Activated T-cell treated with anti-CD3 and anti-CD28 coated beads for 4 hours (primary cell): ENCODE results near the gene KERA.

Experiments used
- DNase-seq: peaks from one replicate; pipeline ENCODE4 v3.0.0-alpha.2; 2020

The KERA gene

DNA sequence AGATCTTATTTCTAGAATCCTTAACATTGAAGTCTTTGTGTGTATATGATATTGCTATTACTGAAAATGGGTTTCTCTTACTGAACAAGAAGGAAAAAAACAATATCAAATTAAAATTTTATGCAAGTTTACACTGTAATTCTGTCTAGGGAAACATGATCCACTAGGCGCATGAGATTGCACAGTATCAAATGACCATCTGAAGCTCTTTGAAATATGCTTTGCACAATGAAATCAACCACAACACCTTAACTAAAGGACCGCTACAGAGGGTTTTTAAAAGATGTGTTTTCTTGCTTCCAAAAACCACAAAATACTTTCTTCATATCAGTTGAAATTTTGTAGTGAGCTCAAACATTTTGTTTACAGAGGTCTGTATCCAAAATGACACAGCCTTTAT is 15.1 kb upstream of the KERA start:
- DNase-seq, result no peak

DNA sequence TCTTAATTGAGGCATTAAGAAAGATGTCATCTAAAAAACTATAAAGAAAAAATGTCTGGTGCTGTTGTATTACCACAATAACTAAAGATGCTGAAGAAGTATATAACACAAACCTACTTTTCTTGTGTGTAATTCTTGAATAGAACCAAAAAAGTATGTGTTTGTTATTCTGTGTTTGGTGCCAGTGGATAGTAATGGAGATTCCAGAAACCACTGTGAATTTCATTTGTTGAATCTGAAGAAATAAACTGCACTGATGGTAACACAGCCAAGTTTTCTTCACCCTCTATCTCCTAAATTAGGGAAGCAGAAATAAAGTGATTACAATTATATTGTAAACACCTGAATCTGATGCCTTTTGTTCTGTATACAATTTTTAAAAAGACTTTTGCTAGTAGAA is 13.1 kb upstream of the KERA start:
- DNase-seq, result no peak

DNA sequence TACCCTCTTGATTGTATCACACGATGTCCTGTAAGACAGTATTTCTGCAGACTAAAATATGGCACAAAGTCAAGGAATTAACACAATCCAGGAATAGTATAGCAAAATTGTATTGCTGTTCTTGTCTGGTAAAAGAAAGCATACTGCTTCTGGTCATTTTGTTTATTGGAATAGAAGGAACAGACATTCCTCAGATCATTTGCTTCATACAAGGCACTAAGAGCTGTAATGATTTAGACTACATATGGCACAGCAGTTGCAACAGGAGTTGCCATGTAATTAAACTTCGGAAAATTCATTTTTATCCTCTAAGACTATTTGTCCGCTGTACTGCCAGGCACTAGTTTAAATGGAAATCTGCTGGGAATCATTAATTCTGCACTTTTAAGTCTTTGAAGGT is 7.6 kb upstream of the KERA start:
- no peak for DNase-seq

DNA sequence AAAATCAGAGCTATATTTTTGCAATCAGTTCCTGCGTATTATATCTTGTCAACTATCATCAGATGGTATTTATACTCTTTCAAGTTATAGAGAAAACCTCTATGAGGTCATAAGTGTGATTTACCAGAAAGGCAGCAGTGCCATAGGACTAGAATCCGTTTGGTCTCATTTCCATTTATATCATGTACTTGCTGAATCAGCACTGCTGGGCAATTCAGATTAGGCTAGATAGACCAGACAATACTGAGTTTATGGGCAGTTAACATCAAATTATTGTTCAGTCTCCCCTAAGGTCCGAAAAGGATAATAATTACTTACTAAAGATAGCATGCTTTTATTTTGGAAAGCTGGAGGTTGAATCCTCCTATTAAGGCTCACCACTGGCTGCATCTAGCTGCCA is 6.8 kb upstream of the KERA start:
- no peak for DNase-seq

DNA sequence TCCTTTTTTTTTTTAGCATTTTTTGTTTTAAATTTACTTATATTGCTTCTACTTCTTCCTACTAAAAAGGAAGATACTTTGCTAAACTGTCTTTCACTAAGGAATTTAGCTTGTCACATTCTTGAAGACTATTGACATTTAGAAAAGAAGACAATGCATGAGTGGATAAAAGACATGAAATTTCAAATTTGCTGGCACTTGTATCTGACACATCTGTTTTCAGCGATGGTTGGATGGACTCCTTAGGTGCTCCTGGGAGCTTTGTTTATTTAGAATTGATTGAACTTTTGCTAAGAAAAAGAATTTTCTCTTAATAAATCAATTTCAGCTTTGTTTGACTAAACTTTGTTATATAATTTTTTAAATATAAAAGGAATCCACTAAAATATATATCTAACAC is 3.3 kb upstream of the KERA start:
- no peak for DNase-seq

DNA sequence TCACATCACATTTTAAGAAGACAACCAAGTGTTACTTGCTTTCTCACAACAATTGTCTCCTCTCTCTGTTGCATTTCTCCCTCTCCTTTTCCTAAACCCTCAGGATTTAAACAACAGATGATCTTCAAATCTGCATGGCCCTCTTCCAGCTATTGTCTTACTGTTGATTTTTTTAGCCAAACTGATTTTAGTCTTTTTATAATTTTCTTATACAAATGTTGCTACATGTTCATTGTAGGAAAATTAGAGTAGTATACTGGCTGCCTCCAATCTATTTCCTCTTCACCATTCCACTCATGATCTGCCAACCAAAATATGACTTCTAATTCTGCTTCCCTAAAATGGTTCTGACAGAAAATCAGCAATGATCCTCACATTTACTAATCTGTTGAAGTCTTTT is 1.4 kb upstream of the KERA start:
- DNase-seq, result no peak

DNA sequence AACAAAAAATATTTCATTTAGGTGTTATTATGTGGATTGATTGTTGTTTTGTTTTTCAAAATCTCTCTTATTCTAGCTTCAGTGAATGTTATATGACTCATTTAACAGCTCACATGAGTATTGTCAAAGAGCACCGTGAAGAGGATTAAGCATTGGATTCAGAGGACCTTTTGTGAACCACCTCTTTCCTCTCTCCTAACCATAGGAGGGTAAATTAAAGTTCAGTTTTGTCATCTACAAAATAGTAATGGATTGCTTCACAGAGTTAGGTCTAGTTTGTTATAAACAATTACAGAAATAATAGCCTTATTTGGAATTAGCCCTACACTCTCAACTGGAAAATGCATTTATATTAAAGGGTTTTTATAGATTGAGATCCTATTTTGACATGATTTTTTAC is 962 bp upstream of the KERA start:
- no peak for DNase-seq

DNA sequence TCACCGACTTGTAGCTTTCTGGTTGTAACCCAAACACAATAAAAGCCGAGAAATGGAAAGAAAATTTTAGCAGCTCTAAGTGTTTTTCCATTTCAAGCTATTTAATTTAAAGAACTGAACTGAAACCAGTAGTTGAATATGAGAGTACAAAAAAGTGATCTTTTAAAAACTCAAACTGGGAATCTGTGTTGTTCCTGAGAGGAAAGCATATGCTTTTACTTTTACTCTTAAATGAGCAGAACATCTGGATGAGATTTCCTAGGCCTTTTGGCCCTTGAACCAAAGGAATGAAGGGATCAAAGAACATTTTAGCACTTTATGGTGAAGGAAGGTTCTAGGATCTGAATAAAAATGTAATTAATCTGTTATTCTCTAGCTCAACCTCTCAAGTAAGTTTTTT is 1.3 kb downstream of the KERA start:
- DNase-seq, result no peak

DNA sequence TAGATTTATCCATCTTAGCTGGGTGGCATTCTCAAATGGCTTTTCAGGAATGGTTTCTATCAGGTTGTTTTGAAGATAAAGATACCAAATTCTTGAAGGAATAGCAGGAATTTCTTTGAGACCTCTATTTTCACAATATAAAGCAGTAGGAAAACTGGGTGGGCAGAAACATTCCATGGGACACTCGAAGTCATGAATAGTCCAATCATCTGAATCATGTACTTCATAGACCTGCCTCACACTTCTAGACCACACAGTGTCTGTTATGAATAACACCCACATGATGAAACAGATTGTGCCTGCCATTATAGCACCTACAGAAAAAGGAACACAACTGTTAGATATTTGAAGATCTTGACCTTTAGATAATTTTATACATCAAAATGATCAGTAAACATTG is 1.8 kb downstream of the KERA start:
- no peak for DNase-seq

DNA sequence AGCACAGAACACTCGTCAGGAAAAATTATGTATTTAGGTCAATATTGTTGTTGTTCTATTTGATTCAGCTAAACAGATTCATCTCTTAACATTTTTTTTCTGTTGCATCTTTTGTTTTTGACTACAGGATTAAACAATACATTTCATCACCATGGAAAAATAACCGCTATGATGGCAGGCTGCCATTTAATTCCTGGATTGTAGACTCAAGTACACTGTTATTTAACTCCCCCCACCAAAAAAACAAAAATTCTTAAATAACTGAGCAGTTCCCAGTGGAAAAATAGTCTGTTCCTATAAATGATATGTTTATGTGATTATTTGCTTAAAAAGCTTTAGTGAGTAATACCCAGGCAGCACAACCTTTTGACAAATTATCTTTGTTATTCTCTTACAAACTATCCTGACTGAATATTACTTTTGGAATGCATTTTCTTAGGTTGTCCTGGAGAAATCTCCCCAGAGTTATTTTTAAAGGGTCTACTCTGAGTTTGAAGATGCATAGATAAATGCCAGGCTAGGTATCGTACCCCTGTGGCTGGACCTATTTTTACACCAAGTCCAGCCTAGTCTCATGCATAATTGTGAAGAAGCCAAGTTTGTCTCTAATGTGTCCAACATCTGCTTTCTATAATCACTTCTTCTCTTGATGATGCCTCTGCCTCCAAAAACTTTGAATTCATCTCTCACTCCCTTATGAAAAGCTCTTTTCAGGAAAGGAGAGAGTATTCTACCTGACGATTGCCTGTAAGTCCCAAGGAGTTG is 3.7 kb downstream of the KERA start:
- DNase-seq, result no peak

DNA sequence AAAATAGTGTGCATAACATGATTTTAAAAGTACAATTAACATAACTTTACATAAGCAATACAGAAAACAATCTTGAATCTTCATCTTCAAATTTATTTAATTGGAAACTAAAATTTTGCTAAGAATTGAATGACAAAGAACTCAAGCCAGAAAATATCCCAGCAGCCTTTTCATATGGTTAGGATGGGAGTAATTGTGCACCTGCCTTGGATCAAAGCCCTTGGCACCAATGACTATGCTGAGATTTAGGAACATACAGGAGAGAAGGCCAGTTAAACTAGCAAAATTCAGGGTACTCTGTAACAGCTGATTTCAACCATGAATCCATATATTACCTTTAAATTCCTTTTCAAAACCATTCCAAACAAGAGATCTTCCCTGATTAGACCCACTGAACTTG is 5.8 kb downstream of the KERA start:
- DNase-seq, result no peak

DNA sequence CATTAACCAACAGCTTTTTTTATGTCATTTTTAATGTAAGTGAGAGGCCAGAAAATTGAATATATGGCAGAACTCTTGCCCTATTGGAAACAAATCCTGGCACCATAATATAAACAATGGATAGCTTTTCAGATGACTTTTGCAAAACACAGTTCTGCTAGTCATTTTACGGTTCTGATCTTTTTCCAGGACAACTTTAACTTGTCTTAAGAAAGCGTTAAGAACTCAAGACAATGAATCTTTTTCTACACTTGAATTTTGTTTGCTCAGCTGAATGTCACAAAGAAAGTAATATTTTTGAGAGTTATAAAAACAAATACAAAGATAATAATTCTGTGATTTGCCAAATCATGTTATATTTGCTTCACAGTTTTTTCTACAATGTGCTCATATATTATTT is 13.2 kb downstream of the KERA start:
- no peak for DNase-seq

DNA sequence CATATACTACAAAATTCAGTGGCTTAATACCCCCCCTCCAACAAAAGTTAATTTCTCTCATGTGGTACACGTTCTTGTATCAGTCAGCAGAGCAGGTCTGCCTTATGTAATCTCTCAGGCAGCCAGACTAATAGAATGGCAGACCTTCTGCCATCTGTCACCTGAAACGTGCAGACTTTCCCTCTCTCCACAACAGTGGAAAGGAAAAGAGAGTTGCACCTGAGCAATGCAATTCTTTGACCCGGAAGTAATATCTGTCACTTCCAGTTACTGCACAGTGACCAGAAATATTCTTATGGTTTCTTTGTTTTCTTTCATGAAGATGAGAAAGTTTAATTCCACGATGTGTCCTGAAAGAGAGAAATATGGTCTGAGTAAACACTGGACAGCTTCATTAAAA is 14.4 kb downstream of the KERA start:
- no peak for DNase-seq

DNA sequence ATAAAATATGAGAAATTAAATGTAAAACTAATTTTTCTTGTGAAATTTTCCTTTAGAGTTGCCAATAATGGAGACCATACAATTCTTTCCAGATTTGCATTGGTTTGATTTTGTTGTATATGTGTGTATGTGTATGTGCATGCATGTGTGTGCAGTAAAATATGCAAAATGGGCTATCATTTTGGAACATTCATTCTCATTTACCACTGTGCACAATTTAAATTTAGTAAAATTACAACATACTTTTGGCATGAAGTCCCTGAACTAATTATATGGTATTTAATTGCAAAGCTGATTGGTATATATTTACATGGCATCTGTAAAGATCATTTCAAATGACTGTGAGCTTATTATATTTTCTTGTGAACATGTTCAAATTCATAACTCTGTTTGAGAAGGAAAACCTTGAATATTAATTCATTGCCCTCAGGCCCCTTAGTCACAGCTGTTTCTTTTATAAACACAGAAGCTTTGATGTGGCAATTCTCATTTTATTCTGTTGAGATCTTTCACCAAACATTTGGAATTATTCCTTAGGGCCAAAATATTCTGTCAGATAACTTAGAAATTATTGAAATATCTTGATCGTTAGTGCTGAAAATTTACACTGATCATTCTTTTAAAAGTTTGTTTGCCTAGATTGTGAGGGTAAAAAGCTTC is 17.6 kb downstream of the KERA start:
- no peak for DNase-seq

DNA sequence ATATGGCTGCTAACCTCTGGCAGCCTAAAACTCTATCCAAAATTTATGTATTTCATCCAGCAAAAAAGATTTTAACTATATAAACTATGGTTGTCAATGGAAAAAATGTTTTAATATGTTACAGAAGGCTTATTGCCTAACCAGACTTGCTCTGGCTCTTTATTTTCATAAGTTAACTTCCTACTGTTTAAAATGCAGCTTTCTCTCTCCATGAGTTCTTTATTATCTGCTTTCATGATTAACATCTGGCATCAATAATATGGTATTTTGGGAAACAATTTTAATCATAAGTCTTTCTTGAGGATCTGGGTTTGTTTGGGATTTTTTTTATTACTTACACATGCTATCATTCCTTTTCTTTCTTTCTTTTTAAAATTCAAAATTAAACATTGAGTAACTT is 20.5 kb downstream of the KERA start:
- no peak for DNase-seq

DNA sequence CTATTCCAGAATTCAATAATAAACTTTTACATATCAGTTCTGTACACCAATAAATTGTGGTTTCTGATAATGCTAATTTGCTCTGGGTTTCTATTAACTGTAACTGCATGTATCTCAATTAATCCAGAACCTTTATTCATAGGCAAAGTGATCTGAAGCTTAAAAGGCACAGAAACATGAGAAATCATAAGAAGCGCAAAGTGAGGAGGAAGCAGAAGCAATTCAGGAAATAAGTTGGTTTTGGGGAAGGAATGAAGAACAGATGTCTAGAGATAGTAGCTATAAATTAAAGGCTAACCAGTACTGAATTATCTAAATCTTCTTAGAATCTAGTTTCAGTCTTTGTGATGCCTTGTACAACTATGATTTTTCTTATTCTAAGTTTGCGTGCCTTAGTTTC is 24.6 kb downstream of the KERA start:
- no peak for DNase-seq

DNA sequence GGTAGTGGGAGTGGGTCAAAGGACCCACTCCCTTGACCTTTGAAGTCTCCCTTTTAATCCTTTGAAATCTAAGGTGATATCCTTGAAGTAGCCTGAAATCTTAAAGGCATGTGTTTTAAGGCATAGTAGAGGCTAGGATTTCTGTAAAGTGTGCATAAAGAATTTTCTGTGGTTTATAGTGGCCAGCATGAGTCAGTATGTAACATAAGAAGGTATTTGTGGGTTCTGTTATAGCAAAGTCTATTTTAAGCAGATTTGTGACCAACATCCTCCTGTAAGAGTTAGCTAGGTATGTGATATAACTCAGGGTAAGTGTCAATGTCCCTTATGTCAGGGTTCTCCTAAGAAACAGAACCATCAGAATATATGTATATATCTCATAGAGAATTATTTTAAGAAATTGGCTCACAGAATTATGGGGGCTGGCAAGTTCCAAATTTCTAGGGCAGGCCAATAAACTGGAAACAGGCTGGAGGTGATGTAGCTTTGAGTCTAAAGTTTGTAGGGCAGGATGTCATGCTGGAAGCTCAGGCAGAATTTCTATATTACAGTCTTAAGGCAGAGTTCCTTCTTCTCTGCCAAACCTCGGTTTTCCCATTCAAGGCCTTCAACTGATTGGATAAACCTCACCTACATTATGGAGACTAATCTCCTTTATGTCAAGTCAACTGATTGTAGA is 34.4 kb downstream of the KERA start:
- no peak for DNase-seq

DNA sequence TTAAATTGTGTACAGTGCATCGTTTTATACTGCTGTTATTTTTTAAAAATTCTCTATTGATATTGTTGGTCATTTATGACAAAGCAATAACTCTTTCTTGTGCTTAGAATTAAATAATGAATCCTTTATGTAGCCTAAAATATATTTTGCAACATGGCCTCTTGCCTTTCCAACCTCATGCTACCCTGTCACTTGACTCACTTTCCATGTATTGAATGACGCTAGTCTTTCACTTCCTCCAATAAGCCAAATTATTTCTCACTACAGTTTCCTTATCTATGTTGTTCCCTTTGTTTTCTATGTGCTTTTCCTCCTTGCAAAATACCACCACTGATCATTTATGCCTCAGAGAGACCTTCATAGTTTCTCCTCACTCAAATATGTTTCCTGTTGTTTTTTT is 36.7 kb downstream of the KERA start:
- DNase-seq, result no peak

DNA sequence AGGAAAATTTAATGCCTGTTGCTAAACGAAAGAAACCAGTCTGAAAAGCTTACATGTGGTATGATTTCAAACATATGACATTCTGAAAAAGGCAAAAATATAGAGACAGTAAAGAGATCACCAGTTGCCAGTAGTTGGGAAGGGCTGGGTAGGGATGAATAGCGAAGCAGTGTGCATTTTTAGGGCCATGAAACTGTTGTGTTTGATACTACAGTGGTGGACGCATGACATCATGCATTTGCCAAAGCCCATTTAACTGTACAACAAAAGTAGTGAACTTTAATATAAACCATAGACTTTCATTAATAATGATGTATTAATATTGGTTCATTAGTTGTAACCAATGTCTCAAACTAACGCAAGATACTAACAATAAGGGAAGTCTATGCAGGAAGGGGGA is 38.4 kb downstream of the KERA start:
- DNase-seq, result no peak

DNA sequence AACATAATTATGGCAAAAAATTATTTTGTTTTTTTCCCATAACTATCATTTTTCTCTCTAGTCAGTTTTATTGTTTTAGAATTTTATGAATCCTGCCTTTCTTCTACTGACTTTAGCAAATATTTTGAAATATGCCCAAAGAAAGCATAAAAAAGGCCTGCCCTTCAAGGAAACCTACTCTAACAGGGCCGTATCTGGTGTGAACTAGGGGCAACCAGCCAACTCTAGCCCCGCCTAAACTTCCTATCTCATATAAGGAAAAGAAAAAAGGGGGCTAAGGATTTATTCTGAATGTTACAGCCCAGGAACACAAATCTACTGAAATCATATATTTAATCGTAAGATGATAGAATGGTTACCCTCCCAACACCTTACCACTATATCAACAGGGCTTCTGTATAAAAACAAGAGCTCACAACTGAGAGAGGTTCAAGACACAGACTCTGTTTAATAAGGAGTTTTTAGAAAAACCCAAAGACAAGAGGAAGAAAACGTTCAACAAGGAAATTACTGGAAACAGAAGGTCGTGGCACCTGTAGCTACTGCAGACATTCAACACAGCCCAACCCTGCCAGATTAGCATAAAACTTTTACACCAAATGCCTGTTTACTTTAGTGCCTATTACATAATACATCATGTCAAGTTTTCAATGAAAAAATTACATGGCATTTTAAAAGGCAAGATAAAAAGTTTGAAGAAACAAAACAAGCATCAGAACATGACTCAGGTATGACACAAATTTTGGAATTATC is 40.1 kb downstream of the KERA start:
- no peak for DNase-seq

DNA sequence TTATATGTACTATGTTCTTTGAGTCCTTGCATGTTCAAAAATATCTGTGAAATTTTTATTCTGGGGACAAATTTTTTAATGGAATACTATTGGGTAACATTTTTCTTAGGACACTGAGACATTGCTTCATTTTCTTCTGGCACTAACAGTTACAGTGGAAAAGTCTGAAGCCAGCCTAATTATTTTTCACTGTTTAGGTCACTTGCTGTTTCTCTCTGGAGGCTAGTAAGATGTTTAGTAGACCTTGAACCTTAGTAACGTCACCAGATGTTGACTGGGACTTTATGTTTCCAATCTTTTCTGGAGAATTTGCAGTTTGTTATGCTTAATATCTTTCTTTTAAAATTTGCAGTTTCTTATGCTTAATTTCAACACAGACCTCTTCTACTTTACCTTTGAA is 40.8 kb downstream of the KERA start:
- DNase-seq, result no peak

DNA sequence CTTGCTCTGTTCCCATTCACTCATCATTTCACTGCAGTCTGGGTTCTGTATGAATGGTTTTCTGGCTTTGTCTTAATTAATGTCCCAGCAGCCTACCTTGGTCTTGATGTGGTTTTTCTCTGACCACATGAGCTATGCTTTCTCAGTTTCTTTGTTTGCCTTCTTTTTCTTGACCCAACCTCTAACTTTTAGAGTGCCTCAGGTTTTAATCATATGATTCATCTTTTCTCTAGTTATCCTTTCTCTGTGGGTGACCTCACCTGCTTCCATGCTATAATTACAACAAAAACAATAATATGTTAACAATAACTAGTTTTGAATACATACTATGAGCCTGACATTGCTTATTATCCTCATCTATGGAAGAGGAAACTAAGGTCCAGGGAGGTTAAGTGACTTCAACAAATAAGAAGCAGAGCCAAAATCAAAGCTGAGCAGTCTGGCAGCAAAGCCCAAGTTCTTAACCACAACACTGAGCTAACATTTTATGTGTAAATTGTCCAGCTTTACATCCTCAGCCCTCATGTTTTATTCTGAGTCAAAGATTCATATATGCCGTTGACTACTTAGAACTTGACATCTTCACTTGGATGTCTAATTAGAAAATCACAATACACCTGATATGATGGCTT is 48.4 kb downstream of the KERA start:
- no peak for DNase-seq
